ENCODE data around the gene CBX4. TPM values are rescaled to one million over a fixed set of nuclear protein-coding genes. Genes with fewer than 3 reads are reported as not detected.

The CBX4 gene
- total and polyA plus RNA-seq, 2 of the 4 experiments (the other 2 are of a cell fraction) = 3.2 to 9.4 TPM

- TF ChIP-seq MAZ (IDR thresholded peaks at IDR 0.05; ENCODE audit: borderline replicate concordance, low read depth, low read length) (no peak), SMC3 (IDR thresholded peaks at IDR 0.05; ENCODE audit: low read depth, low read length) (no peak)
Observed at GRCh38 chr17:79788989-79789942, 50.0 kb downstream of the CBX4 start (continued).

- no peak overlapping the region for H2BK120ac ChIP-seq (ENCODE audit: low read depth, low read length)
- in situ Hi-C loops (cut with MboI; ENCODE audit: low sequenced_read_pairs) = loop anchor here (10.0 kb wide), 1 partner anchor 126 kb away; no protein-coding TSS in a partner anchor
- POLR2A ChIA-PET (ENCODE audit: unreplicated experiment) = no interaction called here
- intact Hi-C loops (cut with micrococcal nuclease) = no loop called here
- no peaks in the 10 kb centered on the region for H3K9me3 ChIP-seq (ENCODE audit: control insufficient read depth, insufficient read depth, low read length)
- H3K4ac ChIP-seq (ENCODE audit: low read depth, low read length) = no peak overlapping the region
- H3K4me2 ChIP-seq (ENCODE audit: low read depth, low read length) = no peak overlapping the region
- H3K56ac ChIP-seq (ENCODE audit: extremely low read depth, insufficient read depth, low read length) = no peak overlapping the region
- no peak for TF ChIP-seq NFE2L2 (IDR thresholded peaks at IDR 0.05; ENCODE audit: low read depth, low read length)
- no peak for TF ChIP-seq MXI1 (IDR thresholded peaks at IDR 0.05; ENCODE audit: borderline replicate concordance, low read depth, low read length)
- TF ChIP-seq CTCF (conservative IDR thresholded peaks at IDR 0.05; ENCODE audit: low read depth, low read length) = no peak
- no peak for TF ChIP-seq BHLHE40 (IDR thresholded peaks at IDR 0.05; ENCODE audit: low read depth, low read length)
- TF ChIP-seq USF2 (IDR thresholded peaks at IDR 0.05; ENCODE audit: low read depth, low read length) = no peak
- no peak for TF ChIP-seq MAZ (IDR thresholded peaks at IDR 0.05; ENCODE audit: borderline replicate concordance, low read depth, low read length)
- no peak for TF ChIP-seq MAFK (IDR thresholded peaks at IDR 0.05; ENCODE audit: low read depth, low read length)
- TF ChIP-seq RFX5 (IDR thresholded peaks at IDR 0.05; ENCODE audit: low read depth, low read length) = no peak
- no peak for TF ChIP-seq CEBPB (IDR thresholded peaks at IDR 0.05; ENCODE audit: low read depth, low read length)
- no peak for ATAC-seq (ENCODE audit: low read depth)
- H4K91ac ChIP-seq (ENCODE audit: insufficient read depth, low read depth, low read length) = no peak overlapping the region
- no peak overlapping the region for H2BK5ac ChIP-seq (ENCODE audit: low read depth, low read length, poor library complexity, severe bottlenecking)
- H3K79me1 ChIP-seq (ENCODE audit: low read depth in 1 of 2, low read length in 2 of 2) = no peaks in the 10 kb centered on the region
- peaks cover 2% of the 10 kb centered on the region for H3K4me1 ChIP-seq (ENCODE audit: control insufficient read depth, insufficient read depth, low read length)
- dilution Hi-C loops (cut with HindIII; ENCODE audit: low sequenced_read_pairs, unreplicated experiment) = no loop called here
- peaks cover 7% of the 10 kb centered on the region; the same call in 1 of the 2 replicates for H4K20me1 ChIP-seq (ENCODE audit: insufficient read depth, low read length)
- no peak overlapping the region for H2BK15ac ChIP-seq (ENCODE audit: low read depth, low read length)
- H3K36me3 ChIP-seq (ENCODE audit: control insufficient read depth, insufficient read depth, low read length) = peaks cover 4% of the 10 kb centered on the region
- WGBS, 2 experiments (ENCODE audit: extremely low coverage in 2 of 2, insufficient read length in 1 of 2) = 22% methylated on average over 1 of the region's 5 CpGs; no CpG with 5 or more reads in 1 of the 2 experiments
- no peak overlapping the region for H3K23ac ChIP-seq (ENCODE audit: low read depth, low read length)
- no TSS peak for BruUV-seq (replicated peaks)
- H2BK20ac ChIP-seq (ENCODE audit: low read depth, low read length) = no peak overlapping the region
- no peak overlapping the region for H2AFZ ChIP-seq (replicated peaks; ENCODE audit: low read length, poor library complexity)
- H2AK5ac ChIP-seq (ENCODE audit: low read depth, low read length) = no peak overlapping the region
- H3K14ac ChIP-seq (replicated peaks; ENCODE audit: low read depth, low read length) = no peak overlapping the region
- H3K4me3 ChIP-seq (ENCODE audit: insufficient read depth, low read depth, low read length) = no peak overlapping the region
- DNase-seq = no peak
- no peaks in the 10 kb centered on the region for H3K9me1 ChIP-seq (ENCODE audit: insufficient read depth, low read length)
- H2AK9ac ChIP-seq (replicated peaks; ENCODE audit: low read depth, low read length, poor library complexity) = no peak overlapping the region
- no peak overlapping the region for H4K8ac ChIP-seq (ENCODE audit: low read depth in 2 of 2, low read length in 2 of 2)
- no peak overlapping the region for H3K27ac ChIP-seq (ENCODE audit: insufficient read depth, low read length)
- H3K9ac ChIP-seq (ENCODE audit: low read depth, low read length) = no peak overlapping the region
- H3K27me3 ChIP-seq (ENCODE audit: control insufficient read depth, insufficient read depth, low read length) = peaks cover 37% of the 10 kb centered on the region
- CTCF ChIA-PET = no interaction called here
- H4K5ac ChIP-seq (ENCODE audit: low read depth, low read length) = no peak overlapping the region
- H3K18ac ChIP-seq (ENCODE audit: low read depth, low read length) = no peak overlapping the region
Observed at GRCh38 chr17:79788455-79788854, 50.8 kb downstream of the CBX4 start.

Data from IMR-90 (cell line).